GM12892 (cell line): ENCODE results near the gene CAP2.

Experiments used
- POLR2A ChIP-seq: IDR thresholded peaks from 2 replicates; pipeline ENCODE4 v1.6.1; 2011; ENCODE audit warnings: low read depth, low read length, control low read depth
- TAF1 ChIP-seq: IDR thresholded peaks from 2 replicates; pipeline ENCODE4 v1.6.1; 2011; ENCODE audit warnings: low read depth, mild to moderate bottlenecking, control low read depth, low read length, borderline replicate concordance

GRCh38 chr6:17415321-17415720 lies 21.9 kb downstream of the CAP2 start:
- TF ChIP-seq POLR2A (no peak), TAF1 (no peak)
